K562 (cell line): ENCODE data around the gene MUC5B. TPM values are rescaled to one million over a fixed set of nuclear protein-coding genes. Genes with fewer than 3 reads are reported as not detected.

Experiments
- ATAC-seq: fragments of 200-7000 bp; cut with Tn5 transposase; 3 replicates; pipeline ENCODE4 v1.9.1; 2020; ENCODE audit warnings: moderate library complexity
- BruUV-seq: library from RNA; stranded (reverse); fragments of 400-500 nt; replicated peaks from 2 replicates; lab custom pipeline; 2021; lab: Mats Ljungman, UMichigan
- CTCF ChIA-PET: fragments of 300-600 bp; formaldehyde crosslinking; extraction: SDS; loops from one replicate; lab custom pipeline; 2021; ENCODE audit warnings: low intra/inter-chr PET ratio; lab: Yijun Ruan, JAX
- POLR2A ChIA-PET: fragments of 300-600, 350-650 bp; sonication (Branson Sonifier 250); formaldehyde crosslinking; extraction: SDS; loops from one replicate; lab custom pipeline; 2021; ENCODE audit warnings: antibody characterized with exemption, inconsistent platforms; lab: Yijun Ruan, JAX
- DNase-seq, 4 experiments: peaks; one replicate each; pipeline versions ENCODE4 v3.0.0 to v3.0.0-alpha.2; 2011 to 2018; ENCODE audit warnings: low spot score in 3 of 4, mixed read lengths in 3 of 4; ENCODE audit errors: extremely low read depth in 1 of 4
- FAIRE-seq: peaks from 2 replicates; lab custom pipeline; 2011; peaks lifted over from hg19 to GRCh38; lab: Jason Lieb, UNC
- H2AFZ ChIP-seq: 2 replicates; pipeline ENCODE4 v1.6.0; 2011; ENCODE audit warnings: low read depth, low read length, control low read depth, inconsistent platforms
- H3K27ac ChIP-seq: fragments of 200-600 bp; 3 replicates; pipeline ENCODE4 v1.8.0; 2011; ENCODE audit warnings: low read depth, mild to moderate bottlenecking, control low read depth, inconsistent platforms, low read length, moderate library complexity, mixed read lengths; ENCODE audit errors: extremely low read depth
- H3K27me3 ChIP-seq, 2 experiments: fragments of 300-600 bp in 1 of 2; 2 replicates in 1 of 2; 3 replicates in 1 of 2; pipeline versions ENCODE4 v1.6.0 to v1.8.0; 2011; ENCODE audit warnings: inconsistent platforms in 2 of 2, low read length in 2 of 2, mild to moderate bottlenecking in 1 of 2, mixed read lengths in 1 of 2, moderate library complexity in 1 of 2; ENCODE audit not compliant: control insufficient read depth in 2 of 2, insufficient read depth in 2 of 2
- H3K36me3 ChIP-seq: fragments of 300-600 bp; 3 replicates; pipeline ENCODE4 v1.8.0; 2011; ENCODE audit warnings: mild to moderate bottlenecking, low read length, inconsistent platforms; ENCODE audit not compliant: control insufficient read depth, insufficient read depth
- H3K4me1 ChIP-seq, 2 experiments: fragments of 200-600 bp in 1 of 2; replicated peaks in 1 of 2; 2 replicates in 1 of 2; 3 replicates in 1 of 2; pipeline versions ENCODE4 v1.5.1 to v1.8.0; 2011; ENCODE audit warnings: inconsistent platforms in 2 of 2, low read length in 2 of 2, mild to moderate bottlenecking in 1 of 2, mixed read lengths in 1 of 2, moderate library complexity in 1 of 2; ENCODE audit not compliant: control insufficient read depth in 2 of 2, insufficient read depth in 2 of 2
- H3K4me2 ChIP-seq: 2 replicates; pipeline ENCODE4 v1.6.1; 2011; ENCODE audit warnings: low read length, control low read depth, inconsistent platforms, mixed read lengths; ENCODE audit not compliant: insufficient read depth
- H3K4me3 ChIP-seq: fragments of 200-600 bp; sonication (generic), shearing (Covaris generic); 2 replicates; pipeline ENCODE4 v1.5.1; 2016; ENCODE audit warnings: control low read depth, inconsistent platforms
- H3K79me2 ChIP-seq: fragments of 200-600 bp; 3 replicates; pipeline ENCODE4 v1.8.0; 2011; ENCODE audit warnings: low read length, inconsistent platforms; ENCODE audit not compliant: control insufficient read depth, insufficient read depth
- H3K9ac ChIP-seq, 2 experiments: 2 replicates each; pipeline versions ENCODE4 v1.6.0 to v1.6.1; 2011; ENCODE audit warnings: low read depth in 2 of 2, low read length in 2 of 2, control low read depth in 1 of 2, inconsistent platforms in 1 of 2, mild to moderate bottlenecking in 1 of 2, mixed read lengths in 1 of 2; ENCODE audit not compliant: insufficient read depth in 1 of 2
- H3K9me1 ChIP-seq: one replicate; pipeline ENCODE4 v1.6.0; 2011; ENCODE audit warnings: inconsistent platforms, mild to moderate bottlenecking, low read length, moderate library complexity; ENCODE audit not compliant: control insufficient read depth, insufficient read depth
- H3K9me3 ChIP-seq: replicated peaks from 2 replicates; pipeline ENCODE4 v1.5.1; 2011; ENCODE audit warnings: low read depth, low read length, inconsistent platforms; ENCODE audit not compliant: control insufficient read depth, insufficient read depth
- H4K20me1 ChIP-seq: replicated peaks from 2 replicates; pipeline ENCODE4 v1.6.1; 2011; ENCODE audit warnings: low read length, inconsistent platforms, mixed read lengths; ENCODE audit not compliant: control insufficient read depth, insufficient read depth
- ARID3B ChIP-seq: fragments of 250-450 bp; sonication (Bioruptor Pico); IDR thresholded peaks from 2 replicates; pipeline ENCODE4 v1.4.0; 2020; ENCODE audit warnings: borderline replicate concordance
- FOXJ2 ChIP-seq: fragments of 200-800 bp; sonication (Bioruptor generic); IDR thresholded peaks from 2 replicates; pipeline ENCODE4 v1.6.1; 2016; ENCODE audit warnings: missing genetic modification characterization, missing compliant biosample characterization
- JUNB ChIP-seq: fragments of 450-650 bp; formaldehyde crosslinking; conservative IDR thresholded peaks from 2 replicates; pipeline ENCODE4 v1.4.0; 2020; ENCODE audit warnings: mild to moderate bottlenecking
- KLF6 ChIP-seq: fragments of 250-450 bp; sonication (Bioruptor Pico); IDR thresholded peaks from 2 replicates; pipeline ENCODE4 v1.4.0; 2020; ENCODE audit warnings: mild to moderate bottlenecking, moderate library complexity, borderline replicate concordance
- NFATC3 ChIP-seq: fragments of 450-650 bp; IDR thresholded peaks from 2 replicates; pipeline ENCODE4 v1.6.1; 2017; ENCODE audit warnings: mild to moderate bottlenecking
- PHF20 ChIP-seq: fragments of 450-650 bp; IDR thresholded peaks from 2 replicates; pipeline ENCODE4 v1.6.1; 2018; ENCODE audit not compliant: partially characterized antibody
- POU5F1 ChIP-seq: fragments of 150-350 bp; IDR thresholded peaks from 2 replicates; pipeline ENCODE4 v1.6.1; 2014; ENCODE audit warnings: borderline replicate concordance, low read length, low read depth, mild to moderate bottlenecking; ENCODE audit not compliant: partially characterized antibody
- RHOXF2B ChIP-seq: fragments of 250-450 bp; sonication (Bioruptor Pico); conservative IDR thresholded peaks from 2 replicates; pipeline ENCODE4 v1.5.1; 2021
- SLC30A9 ChIP-seq: fragments of 250-450 bp; sonication (Bioruptor Pico); IDR thresholded peaks from 2 replicates; pipeline ENCODE4 v1.8.0; 2022; ENCODE audit warnings: mild to moderate bottlenecking, moderate library complexity
- SPI1 ChIP-seq: IDR thresholded peaks from 2 replicates; pipeline ENCODE4 v1.6.1; 2011; ENCODE audit warnings: low read depth, low read length, control low read depth, borderline replicate concordance
- SREBF2 ChIP-seq: sonication (generic); formaldehyde crosslinking; IDR thresholded peaks from 2 replicates; pipeline ENCODE4 v1.4.0; 2020; ENCODE audit warnings: mild to moderate bottlenecking, missing genetic modification reagents
- SRSF3 ChIP-seq: fragments of 200-400 bp; formaldehyde crosslinking; IDR thresholded peaks from 2 replicates; pipeline ENCODE4 v1.6.1; 2016; ENCODE audit warnings: mild to moderate bottlenecking, low read length, moderate library complexity; ENCODE audit not compliant: insufficient read depth
- ZNF444 ChIP-seq: fragments of 250-450 bp; sonication (Bioruptor Pico); IDR thresholded peaks from 2 replicates; pipeline ENCODE4 v1.4.0; 2020; ENCODE audit warnings: mild to moderate bottlenecking, moderate library complexity
- WGBS: fragments of 100-300 bp; shearing (Covaris generic); methylation state at CpG from one replicate; pipeline ENCODE4 v1.1.6; 2016; ENCODE audit warnings: low coverage, mixed read lengths; ENCODE audit not compliant: insufficient coverage; ENCODE audit errors: missing lambda C conversion rate; 5-methylcytosine and 5-hydroxymethylcytosine counted together
- in situ Hi-C: fragments of 300-500 bp; cut with MboI; formaldehyde crosslinking; loops from 4 replicates; pipeline ENCODE4 v1.15.0; 2018; ENCODE audit warnings: inconsistent platforms, mixed read lengths
- intact Hi-C: fragments of 100-400 bp; cut with micrococcal nuclease; formaldehyde crosslinking; loops from 2 replicates; pipeline ENCODE4 v1.14.2; 2022
- polyA plus RNA-seq, 8 experiments: library from polyadenylated mRNA; depleted of rRNA in 4 of 8; stranded (reverse) in 5 of 8; unstranded in 3 of 8; fragments of >200 nt; fragmentation: Nextera tagmentation in 2 of 8; fragmentation: Illumina TruSeq in 1 of 8; extraction: Ambion mirVana in 2 of 8; extraction: Trizol in 1 of 8; gene quantifications; 2 replicates each; pipeline versions ENCODE4 v1.2.1 to v1.2.3, GENCODE V29; 2011 to 2014; ENCODE audit warnings: inconsistent platforms in 1 of 8, missing spikeins in 1 of 8
- total RNA-seq, 7 experiments: library from RNA; depleted of rRNA in 6 of 7; stranded (reverse); fragments of >200 nt in 6 of 7; fragmentation: Illumina TruSeq in 2 of 7; extraction: Trizol in 2 of 7; gene quantifications; 2 replicates each; pipeline versions ENCODE4 v1.2.1 to v1.2.3, GENCODE V29; 2011 to 2021; ENCODE audit warnings: low replicate concordance in 1 of 7
- TF ChIP-seq, protein P1 (sequence below): fragments of 450-650 bp; IDR thresholded peaks from 2 replicates; pipeline ENCODE4 v1.7.0; 2016; ENCODE audit warnings: borderline replicate concordance
- TF ChIP-seq, protein P2 (sequence below): fragments of 450-650 bp; formaldehyde crosslinking; IDR thresholded peaks from 2 replicates; pipeline ENCODE4 v1.4.0; 2022; ENCODE audit warnings: missing genetic modification characterization
- TF ChIP-seq, protein P3 (sequence below): fragments of 250-450 bp; sonication (Bioruptor Pico); IDR thresholded peaks from 2 replicates; pipeline ENCODE4 v1.8.0; 2022; ENCODE audit warnings: inconsistent platforms, mild to moderate bottlenecking, moderate library complexity, borderline replicate concordance

The MUC5B gene
- total and polyA plus RNA-seq, 9 of the 15 experiments (the other 6 are each of a cell fraction or from before 2014, with no cell fraction given) = 0.04 to 0.95 TPM; not detected in 7

- intact Hi-C loops = loop anchor here (5.0 kb wide), 1 partner anchor 372 kb away; the partner anchor contains the start of gene DUSP8
- H3K9me1 ChIP-seq = no peaks in the 10 kb centered on the region
- in situ Hi-C loops = no loop called here
- no peak for ATAC-seq
- TF ChIP-seq FOXJ2 = no peak
- no peak for TF ChIP-seq ZNF444 (CRISPR knock-in tag)
- TF ChIP-seq SRSF3 = no peak
- no peak for TF ChIP-seq PHF20
- no peak for TF ChIP-seq POU5F1
- no peak for TF ChIP-seq NFATC3
- TF ChIP-seq JUNB (CRISPR knock-in tag) = no peak
- TF ChIP-seq, protein P1, sequence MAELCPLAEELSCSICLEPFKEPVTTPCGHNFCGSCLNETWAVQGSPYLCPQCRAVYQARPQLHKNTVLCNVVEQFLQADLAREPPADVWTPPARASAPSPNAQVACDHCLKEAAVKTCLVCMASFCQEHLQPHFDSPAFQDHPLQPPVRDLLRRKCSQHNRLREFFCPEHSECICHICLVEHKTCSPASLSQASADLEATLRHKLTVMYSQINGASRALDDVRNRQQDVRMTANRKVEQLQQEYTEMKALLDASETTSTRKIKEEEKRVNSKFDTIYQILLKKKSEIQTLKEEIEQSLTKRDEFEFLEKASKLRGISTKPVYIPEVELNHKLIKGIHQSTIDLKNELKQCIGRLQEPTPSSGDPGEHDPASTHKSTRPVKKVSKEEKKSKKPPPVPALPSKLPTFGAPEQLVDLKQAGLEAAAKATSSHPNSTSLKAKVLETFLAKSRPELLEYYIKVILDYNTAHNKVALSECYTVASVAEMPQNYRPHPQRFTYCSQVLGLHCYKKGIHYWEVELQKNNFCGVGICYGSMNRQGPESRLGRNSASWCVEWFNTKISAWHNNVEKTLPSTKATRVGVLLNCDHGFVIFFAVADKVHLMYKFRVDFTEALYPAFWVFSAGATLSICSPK = no peak
- no peak for TF ChIP-seq SLC30A9 (CRISPR knock-in tag)
- TF ChIP-seq SREBF2 (CRISPR knock-in tag) = no peak
- TF ChIP-seq RHOXF2B (CRISPR knock-in tag) = no peak
- no peak for TF ChIP-seq ARID3B (CRISPR knock-in tag)
- TF ChIP-seq, protein P2, sequence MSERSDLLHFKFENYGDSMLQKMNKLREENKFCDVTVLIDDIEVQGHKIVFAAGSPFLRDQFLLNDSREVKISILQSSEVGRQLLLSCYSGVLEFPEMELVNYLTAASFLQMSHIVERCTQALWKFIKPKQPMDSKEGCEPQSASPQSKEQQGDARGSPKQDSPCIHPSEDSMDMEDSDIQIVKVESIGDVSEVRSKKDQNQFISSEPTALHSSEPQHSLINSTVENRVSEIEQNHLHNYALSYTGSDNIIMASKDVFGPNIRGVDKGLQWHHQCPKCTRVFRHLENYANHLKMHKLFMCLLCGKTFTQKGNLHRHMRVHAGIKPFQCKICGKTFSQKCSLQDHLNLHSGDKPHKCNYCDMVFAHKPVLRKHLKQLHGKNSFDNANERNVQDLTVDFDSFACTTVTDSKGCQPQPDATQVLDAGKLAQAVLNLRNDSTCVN (CRISPR knock-in tag) = no peak
- TF ChIP-seq SPI1 = no peak
- TF ChIP-seq, protein P3, sequence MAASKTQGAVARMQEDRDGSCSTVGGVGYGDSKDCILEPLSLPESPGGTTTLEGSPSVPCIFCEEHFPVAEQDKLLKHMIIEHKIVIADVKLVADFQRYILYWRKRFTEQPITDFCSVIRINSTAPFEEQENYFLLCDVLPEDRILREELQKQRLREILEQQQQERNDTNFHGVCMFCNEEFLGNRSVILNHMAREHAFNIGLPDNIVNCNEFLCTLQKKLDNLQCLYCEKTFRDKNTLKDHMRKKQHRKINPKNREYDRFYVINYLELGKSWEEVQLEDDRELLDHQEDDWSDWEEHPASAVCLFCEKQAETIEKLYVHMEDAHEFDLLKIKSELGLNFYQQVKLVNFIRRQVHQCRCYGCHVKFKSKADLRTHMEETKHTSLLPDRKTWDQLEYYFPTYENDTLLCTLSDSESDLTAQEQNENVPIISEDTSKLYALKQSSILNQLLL (CRISPR knock-in tag) = no peak
- no peak for TF ChIP-seq KLF6
- TF ChIP-seq, all 486 proteins: peak for 0
- Histone ChIP-seq H3K9me3 (no peaks in the 10 kb centered on the region), H3K4me3 (no peak overlapping the region), H3K36me3 (no peaks in the 10 kb centered on the region), H3K9ac (no peak overlapping the region; a peak in 1 of 4 replicates), H3K4me1 (peaks cover 0 to 58% of the 10 kb centered on the region in 2 experiments; a peak in 2 of 5 replicates), H3K79me2 (no peaks in the 10 kb centered on the region), H3K27ac (no peak overlapping the region), H2AFZ (no peak overlapping the region), H4K20me1 (peaks cover 17% of the 10 kb centered on the region; the same call in 1 of the 2 replicates), H3K4me2 (no peak overlapping the region), H3K27me3 (peaks cover 12 to 62% of the 10 kb centered on the region in 2 experiments; a peak in 4 of 5 replicates)
- BruUV-seq = no TSS peak
- 8% methylated on average over 44 of the region's 47 CpGs for WGBS
- ChIA-PET CTCF (no interaction called here), POLR2A (interaction anchor here (0.6 to 0.7 kb wide), 2 partner anchors 152 to 222 kb away, joined by 3 read pairs; no protein-coding TSS in a partner anchor)
- FAIRE-seq (no peak), DNase-seq (peak in 1 of 4 experiments; percentile 2)
These were observed 22.9 kb upstream of the MUC5B start for GRCh38 chr11:1199751-1200610.
